Sigmoid colon (tissue), 7 donors: ENCODE data around the gene SPNS1. TPM values are rescaled to one million over a fixed set of nuclear protein-coding genes. Genes with fewer than 3 reads are reported as not detected.

Source experiments
- DNase-seq: peaks from one replicate; pipeline ENCODE4 v3.0.0-alpha.2; 2019
- H3K27ac ChIP-seq, 4 donors: fragments of 200-600 bp; sonication (generic); one replicate each; pipeline ENCODE4 v1.5.1; 2016 to 2019; ENCODE audit warnings: mild to moderate bottlenecking in 1 of 4
- H3K27me3 ChIP-seq, 3 donors: fragments of 200-600 bp; sonication (generic); one replicate each; pipeline ENCODE4 v1.5.1; 2019; ENCODE audit warnings: mild to moderate bottlenecking in 1 of 3
- H3K36me3 ChIP-seq, 4 donors: fragments of 200-600 bp; sonication (generic); one replicate each; pipeline ENCODE4 v1.5.1; 2016 to 2019
- H3K4me1 ChIP-seq, 4 donors: fragments of 200-600 bp; sonication (generic); one replicate each; pipeline ENCODE4 v1.5.1; 2017 to 2019
- H3K4me3 ChIP-seq, 4 donors: fragments of 200-600 bp; sonication (generic); one replicate each; pipeline ENCODE4 v1.5.1; 2017 to 2019; ENCODE audit warnings: mild to moderate bottlenecking in 2 of 4, moderate library complexity in 1 of 4
- H3K9me3 ChIP-seq, 4 donors: fragments of 200-600 bp in 3 of 4; sonication (generic) in 3 of 4; one replicate each; pipeline versions ENCODE4 v1.5.1 to v1.6.1; 2013 to 2019
- EP300 ChIP-seq, 4 donors: sonication (generic); formaldehyde crosslinking; IDR thresholded peaks; one replicate each; pipeline ENCODE4 v1.6.1; 2017; ENCODE audit warnings: antibody characterized with exemption in 4 of 4
- POLR2A ChIP-seq, 2 donors: fragments of 450-650 bp; IDR thresholded peaks; one replicate each; pipeline ENCODE4 v1.6.1; 2016; ENCODE audit warnings: antibody characterized with exemption in 2 of 2, mild to moderate bottlenecking in 2 of 2, moderate library complexity in 2 of 2
- POLR2AphosphoS5 ChIP-seq, 4 donors: sonication (generic); formaldehyde crosslinking; IDR thresholded peaks; one replicate each; pipeline ENCODE4 v1.6.1; 2017; ENCODE audit warnings: antibody characterized with exemption in 4 of 4
- WGBS, 2 donors: extraction: QIAGEN DNeasy Blood & Tissue Kit; methylation state at CpG; one replicate each; pipeline ENCODE4 v1.1.7; 2013; 5-methylcytosine and 5-hydroxymethylcytosine counted together
- intact Hi-C: fragments of 100-400 bp; cut with DNase I; formaldehyde crosslinking; loops from one replicate; pipeline ENCODE4 v1.15.1; 2023
- polyA plus RNA-seq, 3 donors: library from polyadenylated mRNA; stranded (reverse); fragments of 200-250 nt; gene quantifications; one replicate each; pipeline ENCODE4 v1.2.3, GENCODE V29; 2013
- total RNA-seq, 4 donors: library from RNA; depleted of rRNA; stranded (reverse); fragments of >200 nt; gene quantifications; one replicate each; pipeline ENCODE4 v1.1.0, GENCODE V29; 2016
- TF ChIP-seq, protein P1 (sequence below), 4 experiments: fragments of 450-650 bp in 3 of 4; fragments of 200-600 bp in 1 of 4; IDR thresholded peaks; one replicate each; pipeline ENCODE4 v1.5.1; 2016 to 2019; ENCODE audit warnings: antibody characterized with exemption in 4 of 4, mild to moderate bottlenecking in 3 of 4, moderate library complexity in 2 of 4
- donor health status: healthy with polysubstance abuse.
- donor health status: Bipolar disorder and iron deficiency.
- donor health status: healthy.

Gene SPNS1
- total and polyA plus RNA-seq, 7 donors, result 6.6 to 40.2 (median 14.5) TPM

DNA sequence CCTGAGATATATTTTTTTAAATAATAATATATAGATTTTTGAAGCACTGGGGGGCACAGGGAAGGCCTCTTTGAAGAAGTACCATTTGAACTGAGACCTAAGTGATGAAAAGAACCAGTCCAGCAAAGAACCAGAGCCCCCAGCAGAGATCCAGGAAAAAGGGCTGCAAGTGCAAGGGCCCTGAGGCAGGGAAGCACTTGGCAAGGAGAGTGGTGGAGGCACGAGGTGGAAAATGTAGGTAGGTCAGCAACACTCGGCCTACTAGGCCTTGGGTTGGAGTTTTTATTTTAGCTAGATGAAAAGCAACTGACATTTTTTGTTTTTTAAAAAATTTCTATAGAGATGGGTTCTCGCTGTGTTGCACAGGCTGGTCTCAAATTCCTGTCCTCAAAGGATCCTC lies 44.4 kb upstream of the SPNS1 start:
- H3K4me1 ChIP-seq, result peaks cover 0 to 5% (median 2%) of the 10 kb centered on the region in 4 donors
- WGBS, 2 donors, result 87 to 90% methylated on average over 3 of the region's 3 CpGs
- H3K36me3 ChIP-seq, result no peaks in the 10 kb centered on the region
- TF ChIP-seq EP300 (IDR thresholded peaks at IDR 0.05) (no peak), POLR2A (IDR thresholded peaks at IDR 0.05) (no peak), POLR2AphosphoS5 (IDR thresholded peaks at IDR 0.05) (no peak)
- TF ChIP-seq, protein P1, sequence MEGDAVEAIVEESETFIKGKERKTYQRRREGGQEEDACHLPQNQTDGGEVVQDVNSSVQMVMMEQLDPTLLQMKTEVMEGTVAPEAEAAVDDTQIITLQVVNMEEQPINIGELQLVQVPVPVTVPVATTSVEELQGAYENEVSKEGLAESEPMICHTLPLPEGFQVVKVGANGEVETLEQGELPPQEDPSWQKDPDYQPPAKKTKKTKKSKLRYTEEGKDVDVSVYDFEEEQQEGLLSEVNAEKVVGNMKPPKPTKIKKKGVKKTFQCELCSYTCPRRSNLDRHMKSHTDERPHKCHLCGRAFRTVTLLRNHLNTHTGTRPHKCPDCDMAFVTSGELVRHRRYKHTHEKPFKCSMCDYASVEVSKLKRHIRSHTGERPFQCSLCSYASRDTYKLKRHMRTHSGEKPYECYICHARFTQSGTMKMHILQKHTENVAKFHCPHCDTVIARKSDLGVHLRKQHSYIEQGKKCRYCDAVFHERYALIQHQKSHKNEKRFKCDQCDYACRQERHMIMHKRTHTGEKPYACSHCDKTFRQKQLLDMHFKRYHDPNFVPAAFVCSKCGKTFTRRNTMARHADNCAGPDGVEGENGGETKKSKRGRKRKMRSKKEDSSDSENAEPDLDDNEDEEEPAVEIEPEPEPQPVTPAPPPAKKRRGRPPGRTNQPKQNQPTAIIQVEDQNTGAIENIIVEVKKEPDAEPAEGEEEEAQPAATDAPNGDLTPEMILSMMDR (IDR thresholded peaks at IDR 0.05), result no peak
- no peaks in the 10 kb centered on the region for H3K9me3 ChIP-seq
- H3K27me3 ChIP-seq, result no peaks in the 10 kb centered on the region
- no peak for DNase-seq
- H3K27ac ChIP-seq, result no peak overlapping the region
- H3K4me3 ChIP-seq, result no peak overlapping the region
- intact Hi-C loops, result no loop called here

DNA sequence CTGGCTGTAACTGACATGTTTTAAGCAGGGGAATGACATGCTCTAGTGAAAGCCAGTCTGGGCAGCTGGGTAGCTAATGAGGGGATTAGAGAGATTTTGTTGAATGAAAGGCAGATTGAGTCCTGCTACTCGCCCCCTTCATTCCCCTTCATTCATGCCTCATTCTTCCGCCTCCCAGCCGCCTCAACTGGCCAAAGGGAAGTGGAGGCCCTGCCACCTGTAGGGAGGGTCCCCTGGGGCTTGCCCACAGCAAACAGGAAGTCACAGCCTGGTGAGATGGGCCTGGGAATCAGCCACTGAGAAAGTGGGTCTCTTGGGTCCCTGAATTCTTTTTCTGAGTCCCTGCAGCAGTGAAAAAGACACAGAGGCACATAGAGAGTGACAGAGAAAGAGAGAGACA lies 43.9 kb upstream of the SPNS1 start:
- peaks cover 0 to 5% (median 2%) of the 10 kb centered on the region in 4 donors for H3K4me1 ChIP-seq
- no peak for TF ChIP-seq EP300 (IDR thresholded peaks at IDR 0.05)
- TF ChIP-seq POLR2A (IDR thresholded peaks at IDR 0.05), result no peak
- no peak for TF ChIP-seq POLR2AphosphoS5 (IDR thresholded peaks at IDR 0.05)
- TF ChIP-seq, protein P1 (IDR thresholded peaks at IDR 0.05), result no peak
- H3K27ac ChIP-seq, result no peak overlapping the region
- no peaks in the 10 kb centered on the region for H3K27me3 ChIP-seq
- WGBS, 2 donors, result 44 to 82% methylated on average over 3 of the region's 3 CpGs
- H3K36me3 ChIP-seq, result no peaks in the 10 kb centered on the region
- DNase-seq, result no peak
- intact Hi-C loops, result no loop called here
- no peaks in the 10 kb centered on the region for H3K9me3 ChIP-seq
- no peak overlapping the region for H3K4me3 ChIP-seq

DNA sequence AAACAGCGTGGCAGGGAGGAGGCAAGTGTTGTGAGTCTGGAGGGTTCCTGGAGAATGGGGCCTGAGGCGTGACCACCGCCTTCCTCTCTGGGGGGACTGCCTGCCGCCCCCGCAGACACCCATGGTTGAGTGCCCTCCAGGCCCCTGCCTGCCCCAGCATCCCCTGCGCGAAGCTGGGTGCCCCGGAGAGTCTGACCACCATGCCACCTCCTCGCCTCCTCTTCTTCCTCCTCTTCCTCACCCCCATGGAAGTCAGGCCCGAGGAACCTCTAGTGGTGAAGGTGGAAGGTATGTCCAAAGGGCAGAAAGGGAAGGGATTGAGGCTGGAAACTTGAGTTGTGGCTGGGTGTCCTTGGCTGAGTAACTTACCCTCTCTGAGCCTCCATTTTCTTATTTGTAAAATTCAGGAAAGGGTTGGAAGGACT lies 42.8 kb upstream of the SPNS1 start, which contains the start of gene CD19:
Gene CD19 (plus strand): TSS at position 171 of the 425 bp plus-strand sequence. CDS start 30 bp downstream, at position 201.
- no peak for TF ChIP-seq POLR2AphosphoS5 (IDR thresholded peaks at IDR 0.05)
- WGBS, 2 donors, result 74 to 95% methylated on average over 10 of the region's 10 CpGs
- H3K36me3 ChIP-seq, result no peaks in the 10 kb centered on the region
- no peak within 1 kb of the TSS for H3K27ac ChIP-seq
- H3K4me3 ChIP-seq, result no peak within 1 kb of the TSS
- H3K27me3 ChIP-seq, result no peaks in the 10 kb centered on the region
- no peaks in the 10 kb centered on the region for H3K9me3 ChIP-seq
- intact Hi-C loops, result no loop called here
- DNase-seq, result no peak
- H3K4me1 ChIP-seq, result peaks cover 0 to 10% (median 3%) of the 10 kb centered on the region in 4 donors

DNA sequence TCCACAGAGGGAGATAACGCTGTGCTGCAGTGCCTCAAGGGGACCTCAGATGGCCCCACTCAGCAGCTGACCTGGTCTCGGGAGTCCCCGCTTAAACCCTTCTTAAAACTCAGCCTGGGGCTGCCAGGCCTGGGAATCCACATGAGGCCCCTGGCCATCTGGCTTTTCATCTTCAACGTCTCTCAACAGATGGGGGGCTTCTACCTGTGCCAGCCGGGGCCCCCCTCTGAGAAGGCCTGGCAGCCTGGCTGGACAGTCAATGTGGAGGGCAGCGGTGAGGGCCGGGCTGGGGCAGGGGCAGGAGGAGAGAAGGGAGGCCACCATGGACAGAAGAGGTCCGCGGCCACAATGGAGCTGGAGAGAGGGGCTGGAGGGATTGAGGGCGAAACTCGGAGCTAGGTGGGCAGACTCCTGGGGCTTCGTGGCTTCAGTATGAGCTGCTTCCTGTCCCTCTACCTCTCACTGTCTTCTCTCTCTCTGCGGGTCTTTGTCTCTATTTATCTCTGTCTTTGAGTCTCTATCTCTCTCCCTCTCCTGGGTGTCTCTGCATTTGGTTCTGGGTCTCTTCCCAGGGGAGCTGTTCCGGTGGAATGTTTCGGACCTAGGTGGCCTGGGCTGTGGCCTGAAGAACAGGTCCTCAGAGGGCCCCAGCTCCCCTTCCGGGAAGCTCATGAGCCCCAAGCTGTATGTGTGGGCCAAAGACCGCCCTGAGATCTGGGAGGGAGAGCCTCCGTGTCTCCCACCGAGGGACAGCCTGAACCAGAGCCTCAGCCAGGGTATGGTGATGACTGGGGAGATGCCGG lies 42.0 kb upstream of the SPNS1 start:
- H3K27me3 ChIP-seq, result no peaks in the 10 kb centered on the region
- H3K9me3 ChIP-seq, result no peaks in the 10 kb centered on the region
- no peak overlapping the region for H3K27ac ChIP-seq
- intact Hi-C loops, result no loop called here
- no peaks in the 10 kb centered on the region for H3K36me3 ChIP-seq
- peaks cover 0 to 11% (median 3%) of the 10 kb centered on the region in 4 donors for H3K4me1 ChIP-seq
- H3K4me3 ChIP-seq, result no peak overlapping the region
- TF ChIP-seq, protein P1 (IDR thresholded peaks at IDR 0.05), result no peak
- no peak for TF ChIP-seq POLR2AphosphoS5 (IDR thresholded peaks at IDR 0.05)
- TF ChIP-seq EP300 (IDR thresholded peaks at IDR 0.05), result no peak
- TF ChIP-seq POLR2A (IDR thresholded peaks at IDR 0.05), result no peak
- no peak for DNase-seq
- WGBS, 2 donors, result 78 to 91% methylated on average over 20 of the region's 20 CpGs

DNA sequence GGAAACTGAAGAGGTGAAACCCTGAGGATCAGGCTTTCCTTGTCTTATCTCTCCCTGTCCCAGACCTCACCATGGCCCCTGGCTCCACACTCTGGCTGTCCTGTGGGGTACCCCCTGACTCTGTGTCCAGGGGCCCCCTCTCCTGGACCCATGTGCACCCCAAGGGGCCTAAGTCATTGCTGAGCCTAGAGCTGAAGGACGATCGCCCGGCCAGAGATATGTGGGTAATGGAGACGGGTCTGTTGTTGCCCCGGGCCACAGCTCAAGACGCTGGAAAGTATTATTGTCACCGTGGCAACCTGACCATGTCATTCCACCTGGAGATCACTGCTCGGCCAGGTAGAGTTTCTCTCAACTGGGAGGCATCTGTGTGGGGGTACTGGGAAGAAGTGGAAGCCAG lies 41.4 kb upstream of the SPNS1 start:
- no peaks in the 10 kb centered on the region for H3K9me3 ChIP-seq
- H3K4me3 ChIP-seq, result no peak overlapping the region
- 80 to 84% methylated on average over 8 of the region's 8 CpGs for WGBS, 2 donors
- no peaks in the 10 kb centered on the region for H3K27me3 ChIP-seq
- no peak for DNase-seq
- H3K36me3 ChIP-seq, result no peaks in the 10 kb centered on the region
- peaks cover 0 to 11% (median 3%) of the 10 kb centered on the region in 4 donors for H3K4me1 ChIP-seq
- intact Hi-C loops, result no loop called here
- TF ChIP-seq, protein P1 (IDR thresholded peaks at IDR 0.05), result no peak
- TF ChIP-seq POLR2AphosphoS5 (IDR thresholded peaks at IDR 0.05), result no peak
- no peak for TF ChIP-seq EP300 (IDR thresholded peaks at IDR 0.05)
- no peak for TF ChIP-seq POLR2A (IDR thresholded peaks at IDR 0.05)
- no peak overlapping the region for H3K27ac ChIP-seq
